Endothelial cell (in vitro differentiated cells): Measurements from ENCODE around the gene FBF1. TPM values are rescaled to one million over a fixed set of nuclear protein-coding genes. Genes with fewer than 3 reads are reported as not detected.

ENCODE experiments used
- DNase-seq: peaks from one replicate; pipeline ENCODE4 v3.0.0; 2021; ENCODE audit warnings: low spot score
- H3K27ac Mint-ChIP-seq: one replicate; pipeline ENCODE4 v1.8.0; 2021; ENCODE audit warnings: mixed read lengths, inconsistent platforms; ENCODE audit not compliant: unreplicated experiment
- H3K27me3 Mint-ChIP-seq: one replicate; pipeline ENCODE4 v1.8.0; 2021; ENCODE audit warnings: mild to moderate bottlenecking, moderate library complexity, mixed read lengths, inconsistent platforms; ENCODE audit not compliant: unreplicated experiment
- H3K36me3 Mint-ChIP-seq: one replicate; pipeline ENCODE4 v1.8.0; 2021; ENCODE audit warnings: mild to moderate bottlenecking, low read depth, mixed read lengths, inconsistent platforms; ENCODE audit not compliant: unreplicated experiment
- H3K4me1 Mint-ChIP-seq: one replicate; pipeline ENCODE4 v1.8.0; 2021; ENCODE audit warnings: mild to moderate bottlenecking, mixed read lengths, inconsistent platforms; ENCODE audit not compliant: unreplicated experiment
- H3K4me3 Mint-ChIP-seq: one replicate; pipeline ENCODE4 v1.8.0; 2021; ENCODE audit warnings: mild to moderate bottlenecking, mixed read lengths, inconsistent platforms; ENCODE audit not compliant: unreplicated experiment
- H3K9me3 Mint-ChIP-seq: one replicate; pipeline ENCODE4 v1.8.0; 2021; ENCODE audit warnings: mixed read lengths, inconsistent platforms; ENCODE audit not compliant: unreplicated experiment
- CTCF ChIP-seq: fragments of 200-600 bp; sonication (generic); IDR thresholded peaks from one replicate; pipeline ENCODE4 v1.5.0; 2021; ENCODE audit warnings: antibody characterized with exemption; ENCODE audit not compliant: unreplicated experiment
- total RNA-seq: library from RNA; stranded (reverse); fragmentation: NEBNext Ultra II Directional; extraction: Animal tissue kit (Norgen Biotek cat#: 25700); gene quantifications from one replicate; pipeline ENCODE4 v1.2.1, GENCODE V29; 2021; ENCODE audit not compliant: unreplicated experiment

The FBF1 gene
- total RNA-seq, 1 donor from 2014 or later = 7.8 TPM

GRCh38 chr17:75909051-75909811 lies 31.6 kb downstream of the FBF1 start:
- H3K4me3 Mint-ChIP-seq = peak overlapping the region; percentile 56
- H3K36me3 Mint-ChIP-seq = no peaks in the 10 kb centered on the region
- no peak for TF ChIP-seq CTCF
- H3K4me1 Mint-ChIP-seq = no peaks in the 10 kb centered on the region
- no peak for DNase-seq
- no peak overlapping the region for H3K27ac Mint-ChIP-seq
- no peaks in the 10 kb centered on the region for H3K9me3 Mint-ChIP-seq
- H3K27me3 Mint-ChIP-seq = no peaks in the 10 kb centered on the region

- no peak for DNase-seq
- H3K36me3 Mint-ChIP-seq = no peaks in the 10 kb centered on the region
- no peak overlapping the region for H3K27ac Mint-ChIP-seq
- H3K4me3 Mint-ChIP-seq = no peak overlapping the region
- no peaks in the 10 kb centered on the region for H3K9me3 Mint-ChIP-seq
- no peaks in the 10 kb centered on the region for H3K27me3 Mint-ChIP-seq
- peaks cover 3% of the 10 kb centered on the region for H3K4me1 Mint-ChIP-seq
- TF ChIP-seq CTCF = no peak
Observed at GRCh38 chr17:75908201-75908600, 32.6 kb downstream of the FBF1 start.

GRCh38 chr17:75906143-75906884 lies 34.5 kb downstream of the FBF1 start:
- H3K9me3 Mint-ChIP-seq = no peaks in the 10 kb centered on the region
- DNase-seq = no peak
- no peak overlapping the region for H3K4me3 Mint-ChIP-seq
- H3K27ac Mint-ChIP-seq = peak overlapping the region; percentile 24
- H3K4me1 Mint-ChIP-seq = peaks cover 3% of the 10 kb centered on the region
- TF ChIP-seq CTCF = no peak
- H3K27me3 Mint-ChIP-seq = no peaks in the 10 kb centered on the region
- no peaks in the 10 kb centered on the region for H3K36me3 Mint-ChIP-seq

- Mint-ChIP-seq H3K9me3 (no peaks in the 10 kb centered on the region), H3K27me3 (no peaks in the 10 kb centered on the region), H3K36me3 (no peaks in the 10 kb centered on the region), H3K4me1 (peaks cover 3% of the 10 kb centered on the region), H3K27ac (peak within 1 kb of the TSS; percentile 89), H3K4me3 (peak within 1 kb of the TSS; percentile 98)
- peak; percentile 98 for DNase-seq
- peak; percentile 100 for TF ChIP-seq CTCF
Observed at GRCh38 chr17:75904749-75905521, 35.9 kb downstream of the FBF1 start, which contains the start of gene MRPL38. TSS of gene MRPL38 (minus strand) at chr17:75904884. CDS start at chr17:75904875, 9 bp downstream.
